GM12874 (cell line): Measurements from ENCODE around the gene CYSTM1.

ENCODE experiments used
- CTCF ChIP-seq: IDR thresholded peaks from 2 replicates; pipeline ENCODE4 v1.5.1; 2011; ENCODE audit warnings: low read depth, mild to moderate bottlenecking, control low read depth, low read length, moderate library complexity; ENCODE audit not compliant: insufficient read depth

Gene CYSTM1

GRCh38 chr5:140234377-140234989 lies 59.5 kb downstream of the CYSTM1 start:
- no peak for TF ChIP-seq CTCF

GRCh38 chr5:140235791-140236551 lies 61.0 kb downstream of the CYSTM1 start:
- TF ChIP-seq CTCF, result no peak

GRCh38 chr5:140236891-140237598 lies 62.1 kb downstream of the CYSTM1 start:
- TF ChIP-seq CTCF, result no peak

- no peak for TF ChIP-seq CTCF
Measured at GRCh38 chr5:140238756-140239155, 63.8 kb downstream of the CYSTM1 start.

GRCh38 chr5:140239461-140239860 lies 64.5 kb downstream of the CYSTM1 start:
- no peak for TF ChIP-seq CTCF

- peak; percentile 74 for TF ChIP-seq CTCF
Measured at GRCh38 chr5:140239939-140240700, 65.1 kb downstream of the CYSTM1 start.
